ENCODE data around the gene CALML6.

- TF ChIP-seq CTCF (IDR thresholded peaks at IDR 0.05; ENCODE audit: insufficient read depth, low read length, poor library complexity, severe bottlenecking): no peak
- TF ChIP-seq EZH2phosphoT487 (conservative IDR thresholded peaks at IDR 0.05; ENCODE audit: low read length): no peak
Observed at GRCh38 chr1:1910033-1910465, 5.0 kb upstream of the CALML6 start.
